ENCODE measurements around the gene CSMD2.
A peak's percentile ranks its signal among the peaks of the same experiment; 100 is the strongest.

CSMD2 gene

DNA sequence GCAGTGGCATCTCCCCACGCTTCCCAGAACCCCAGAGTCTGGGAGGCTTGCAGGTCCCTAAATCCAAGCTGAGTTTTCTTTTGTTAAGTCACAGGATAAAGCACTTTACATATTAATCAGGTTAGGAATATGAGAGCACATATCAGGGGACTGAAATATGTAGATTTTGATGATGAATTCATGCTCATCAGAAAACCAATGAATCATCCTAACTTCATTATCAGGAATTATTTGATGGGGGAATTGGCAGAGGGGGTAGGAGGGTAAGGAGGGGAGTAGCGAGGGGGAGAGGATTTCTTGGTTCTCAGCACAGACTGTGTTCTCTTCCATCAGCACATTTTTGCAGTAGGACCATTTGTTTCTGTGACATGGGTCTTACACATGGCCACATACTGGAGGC is 269.1 kb downstream of the CSMD2 start:
- DNase-seq = no peak

DNA sequence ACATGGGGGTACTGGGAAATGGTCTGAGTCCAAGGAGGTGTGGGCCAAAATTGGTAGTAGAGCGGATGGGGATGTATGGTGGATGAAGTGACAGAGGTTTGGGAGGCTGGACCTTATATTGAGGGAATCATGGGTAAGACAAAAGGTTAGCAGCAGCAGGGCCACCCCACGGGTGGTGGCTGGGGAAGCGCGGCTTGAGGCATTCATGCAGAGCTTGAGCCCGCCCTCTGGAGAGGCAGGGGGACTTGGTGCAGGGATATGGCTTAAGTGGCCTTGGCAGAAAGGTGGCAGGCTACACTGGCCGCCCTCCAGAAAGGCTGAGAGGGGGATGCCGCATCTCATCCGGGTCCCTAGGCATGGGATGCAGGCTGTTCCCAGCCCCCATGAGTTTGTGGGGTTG is 269.6 kb downstream of the CSMD2 start:
- no peak for DNase-seq

DNA sequence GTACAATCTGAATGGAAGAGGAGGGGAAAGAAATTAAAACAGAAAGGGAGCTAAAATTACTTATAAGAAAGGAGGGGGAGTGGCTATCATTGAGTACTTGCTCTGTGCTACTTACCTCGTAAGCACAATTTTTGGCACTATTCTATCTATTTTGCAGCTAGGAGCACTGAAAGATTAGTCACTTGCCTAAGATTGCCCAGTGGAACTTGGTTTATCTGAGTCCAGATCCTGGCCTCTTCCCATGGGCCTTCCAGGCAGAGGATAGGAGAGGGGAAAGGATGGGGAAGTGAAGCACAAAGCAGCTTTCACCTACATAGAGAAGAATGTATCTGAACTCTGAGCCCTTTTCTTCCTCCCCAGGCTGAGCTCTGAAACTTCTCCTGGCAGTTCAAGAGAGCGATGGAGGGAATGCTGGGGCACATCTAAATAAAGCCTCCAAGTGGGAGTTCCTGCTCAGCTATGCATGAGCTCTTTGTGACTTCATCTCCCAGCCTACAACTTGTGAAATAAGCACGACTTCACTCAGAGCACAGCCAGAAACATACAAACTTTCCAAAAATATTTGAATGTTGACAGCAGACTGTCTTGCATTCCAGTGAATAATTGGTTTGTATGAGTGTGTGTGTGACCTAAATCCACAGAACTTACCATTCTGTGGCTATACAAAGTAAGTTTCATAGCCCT is 271.7 kb downstream of the CSMD2 start:
- DNase-seq = peak; percentile 40

DNA sequence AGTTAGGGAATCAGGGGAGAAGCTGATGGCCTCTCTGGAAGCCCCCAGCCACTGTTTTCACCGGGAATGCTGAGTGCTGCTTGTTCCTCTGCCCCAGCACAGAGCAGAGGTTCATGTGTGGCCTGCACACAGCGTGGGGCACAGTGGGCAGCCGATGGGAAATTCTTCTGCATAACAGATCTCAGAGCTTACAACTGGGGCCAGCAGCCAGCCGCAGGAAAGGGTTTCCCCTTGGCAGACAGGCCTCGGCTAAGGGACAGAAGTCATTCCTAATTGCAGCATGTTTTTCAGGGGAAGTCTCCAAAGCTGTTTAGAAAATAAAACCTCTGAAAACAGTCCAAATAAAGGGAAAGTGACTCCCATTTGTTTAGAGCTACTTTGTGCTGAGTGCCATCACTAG is 278.5 kb downstream of the CSMD2 start:
- no peak for DNase-seq

DNA sequence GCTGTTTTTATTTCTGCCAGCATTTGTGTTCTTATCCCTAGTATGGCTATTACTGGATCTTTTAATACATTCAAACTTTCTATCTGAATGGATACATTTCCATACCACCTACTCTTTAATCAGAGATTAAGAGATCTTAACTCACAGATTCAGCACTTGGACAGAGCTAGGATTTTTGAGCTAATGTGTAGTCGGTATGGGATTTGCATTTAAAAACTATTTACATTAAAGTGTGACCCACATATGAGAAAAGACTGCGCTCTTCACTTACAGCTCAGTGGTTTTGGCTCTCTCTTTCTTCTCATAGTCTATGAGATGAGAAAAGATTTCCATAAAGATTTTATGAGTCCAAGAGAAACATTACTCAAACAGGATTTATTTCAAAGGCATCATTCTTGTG is 284.7 kb downstream of the CSMD2 start:
- no peak for DNase-seq

DNA sequence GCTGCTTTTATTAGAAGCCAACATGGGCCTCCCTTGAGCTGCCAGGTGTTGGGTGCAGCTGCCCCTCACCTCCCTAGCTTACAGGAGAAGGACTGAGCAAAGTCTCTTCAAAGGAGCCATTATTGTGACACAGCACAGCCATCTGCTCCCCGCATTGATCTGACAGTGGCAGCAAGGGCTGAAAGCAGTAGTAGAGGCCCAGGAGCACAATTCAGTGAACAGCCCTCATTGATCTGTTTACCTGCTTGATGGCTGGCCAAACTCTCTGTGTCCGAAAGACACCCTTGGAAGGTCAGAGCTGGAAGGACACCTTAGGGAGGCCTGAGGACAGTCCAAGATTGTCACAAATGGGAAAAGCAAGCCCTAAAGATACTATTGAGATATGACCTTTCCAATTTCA is 286.6 kb downstream of the CSMD2 start:
- DNase-seq = no peak

DNA sequence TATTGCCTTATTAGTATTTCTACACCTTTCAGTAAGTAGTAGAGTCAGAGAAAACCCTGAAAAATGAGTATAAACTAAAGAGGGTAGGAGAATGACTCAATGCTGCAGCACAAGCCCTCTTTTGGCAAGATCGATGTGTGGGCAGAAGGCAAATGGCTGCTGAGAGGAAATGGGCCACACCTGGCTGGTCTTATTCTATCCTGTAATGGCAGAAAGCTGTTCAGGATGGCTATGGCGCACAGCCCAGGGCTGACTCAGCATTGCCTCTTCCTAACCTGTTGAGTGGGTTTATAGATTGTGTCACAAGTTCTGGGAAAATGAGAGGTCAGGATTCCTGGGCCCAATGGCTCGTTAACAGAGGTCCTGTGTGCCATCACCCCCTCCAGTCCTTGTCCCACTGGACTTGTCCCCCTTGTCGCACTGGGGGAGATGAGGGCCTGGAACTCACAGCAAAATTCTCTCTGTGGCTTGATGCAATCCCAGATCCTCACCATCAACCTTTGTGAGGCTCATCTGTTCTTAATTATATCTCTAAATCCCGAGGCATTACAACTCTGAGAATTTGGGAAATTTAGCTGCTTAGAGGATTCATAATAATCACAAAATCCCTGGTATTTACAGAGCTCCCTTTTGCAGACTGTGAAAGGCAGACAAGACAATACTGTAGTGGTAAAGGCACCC is 287.9 kb downstream of the CSMD2 start:
- no peak for DNase-seq

DNA sequence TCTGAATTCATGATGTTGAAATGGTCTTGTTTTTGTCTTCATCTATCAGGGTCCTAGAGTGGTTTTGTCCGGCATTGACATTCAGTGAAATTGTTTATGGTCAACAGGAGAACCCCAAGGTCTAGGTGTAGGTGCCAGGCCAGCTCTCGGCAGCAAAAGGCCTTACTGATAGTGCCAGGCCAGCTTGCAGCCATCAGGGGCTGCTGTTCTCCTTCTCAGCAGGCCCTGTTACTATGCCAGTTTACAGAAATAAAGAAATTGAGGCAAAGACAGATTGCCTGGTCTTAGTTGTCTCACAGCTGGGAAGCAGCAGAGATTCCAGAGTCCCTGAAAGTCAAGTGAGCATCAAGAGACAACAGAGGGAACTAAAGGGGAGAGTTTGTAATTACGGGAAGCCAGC is 289.2 kb downstream of the CSMD2 start:
- DNase-seq = no peak

GRCh38 chr1:33874636-33875035 is 290.4 kb downstream of the CSMD2 start:
- DNase-seq = no peak

DNA sequence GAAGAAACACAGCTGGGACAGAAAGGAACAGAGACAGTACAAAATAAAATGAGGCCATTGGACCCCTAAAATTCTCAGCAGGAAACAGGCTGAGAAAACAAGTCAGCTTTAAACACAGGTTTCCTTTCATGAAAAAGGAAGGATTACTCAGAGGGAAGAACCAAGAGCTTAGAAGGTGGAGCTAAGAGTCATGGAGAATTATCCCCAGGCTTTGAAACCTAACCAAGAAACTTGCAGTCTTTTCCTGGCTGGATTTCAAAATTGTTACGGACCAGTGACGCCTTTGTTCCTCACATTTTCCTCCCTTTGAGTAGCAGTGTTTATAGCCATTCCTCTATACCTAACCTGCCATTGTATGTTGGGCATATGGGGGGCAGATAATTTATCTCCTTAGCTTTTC is 292.3 kb downstream of the CSMD2 start:
- DNase-seq = peak; percentile 4

DNA sequence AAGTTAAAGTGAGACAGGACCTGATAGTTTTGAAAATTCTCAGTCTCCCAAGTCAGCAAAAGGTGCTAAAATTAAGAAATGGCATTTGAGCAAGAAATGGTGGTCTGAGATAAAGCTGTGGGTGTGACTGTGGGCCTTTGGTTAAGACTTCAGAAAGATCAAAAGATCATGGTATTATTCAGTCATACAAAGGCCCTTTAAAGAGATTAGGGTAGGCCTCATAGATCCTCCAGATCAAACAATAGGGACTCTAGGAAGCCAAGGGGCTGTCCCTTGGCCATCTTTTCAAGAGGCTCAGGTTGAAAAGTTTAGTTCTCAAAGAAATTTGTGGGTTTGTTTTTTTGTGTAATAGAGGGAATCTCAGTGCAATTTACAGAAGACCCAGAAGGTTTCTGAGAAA is 292.8 kb downstream of the CSMD2 start:
- DNase-seq = no peak

GRCh38 chr1:33867684-33868083 is 297.3 kb downstream of the CSMD2 start:
- no peak for DNase-seq

- peak; percentile 38 for DNase-seq
Observed at GRCh38 chr1:33866281-33866680, 298.7 kb downstream of the CSMD2 start.

DNA sequence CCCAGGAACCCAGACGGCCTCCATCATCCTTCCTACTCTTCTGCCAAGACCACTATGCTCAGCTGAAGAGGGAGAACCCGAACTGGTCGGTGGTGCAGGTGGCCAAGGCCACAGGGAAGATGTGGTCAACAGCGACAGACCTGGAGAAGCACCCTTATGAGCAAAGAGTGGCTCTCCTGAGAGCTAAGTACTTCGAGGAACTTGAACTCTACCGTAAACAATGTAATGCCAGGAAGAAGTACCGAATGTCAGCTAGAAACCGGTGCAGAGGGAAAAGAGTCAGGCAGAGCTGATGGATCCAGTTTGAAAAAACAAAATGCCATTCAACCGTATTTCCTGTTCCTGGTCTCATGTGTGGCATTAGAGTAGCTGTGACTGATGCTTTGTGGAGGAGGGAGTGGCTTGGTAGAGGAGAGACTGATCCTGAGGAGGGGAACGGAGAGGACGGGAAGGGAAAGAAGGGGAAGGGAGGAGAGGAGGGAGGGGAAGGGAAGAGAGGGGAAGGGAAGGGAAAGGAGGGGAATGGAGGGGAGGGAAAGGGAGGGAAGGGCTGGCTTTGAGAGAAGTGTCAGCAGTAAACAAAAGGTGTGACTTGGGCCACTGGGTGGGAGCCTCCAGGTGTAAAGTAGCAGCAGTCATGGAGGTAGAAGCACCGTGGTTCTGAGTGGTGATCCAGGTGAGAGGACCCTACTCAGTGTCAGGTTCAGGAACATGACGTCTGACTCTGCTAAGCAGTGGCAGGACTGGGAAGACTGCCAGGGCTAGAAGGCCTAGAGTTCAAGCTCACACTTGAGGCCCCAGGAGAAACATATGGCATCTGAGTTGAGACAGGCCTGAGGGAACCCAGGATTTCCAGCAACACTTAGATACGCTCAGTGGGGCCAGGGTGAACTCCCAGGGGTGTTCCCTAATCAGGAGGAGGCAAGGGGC is 300.3 kb downstream of the CSMD2 start:
- DNase-seq = no peak

- no peak for DNase-seq
Observed at GRCh38 chr1:33863779-33864178, 301.3 kb downstream of the CSMD2 start, which contains the start of gene HMGB4. TSS of gene HMGB4 (plus strand) at chr1:33864079. CDS start at chr1:33864192, 113 bp downstream.

GRCh38 chr1:33860671-33861070 is 304.4 kb downstream of the CSMD2 start:
- no peak for DNase-seq

DNA sequence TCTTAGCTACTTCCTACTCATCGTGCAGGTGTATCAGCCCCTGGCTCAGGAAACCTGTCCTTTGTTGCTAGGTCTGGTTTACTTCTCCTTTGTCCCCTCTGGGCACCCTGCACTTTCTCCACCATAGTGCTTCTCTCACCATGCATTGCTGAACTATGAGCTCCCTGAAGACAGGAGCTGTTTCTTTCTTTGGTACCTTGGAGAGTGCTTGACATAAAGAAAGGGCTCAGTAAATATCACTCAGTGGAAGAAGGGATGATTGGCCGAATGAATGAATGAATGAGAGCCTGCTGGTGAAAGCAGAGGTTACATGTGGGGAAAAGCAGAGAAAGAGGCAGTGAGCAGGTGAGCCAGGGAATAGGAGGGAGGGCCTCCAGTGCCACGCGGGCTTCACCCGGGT is 310.9 kb downstream of the CSMD2 start:
- no peak for DNase-seq

- no peak for DNase-seq
Observed at GRCh38 chr1:33853431-33853830, 311.6 kb downstream of the CSMD2 start.

DNA sequence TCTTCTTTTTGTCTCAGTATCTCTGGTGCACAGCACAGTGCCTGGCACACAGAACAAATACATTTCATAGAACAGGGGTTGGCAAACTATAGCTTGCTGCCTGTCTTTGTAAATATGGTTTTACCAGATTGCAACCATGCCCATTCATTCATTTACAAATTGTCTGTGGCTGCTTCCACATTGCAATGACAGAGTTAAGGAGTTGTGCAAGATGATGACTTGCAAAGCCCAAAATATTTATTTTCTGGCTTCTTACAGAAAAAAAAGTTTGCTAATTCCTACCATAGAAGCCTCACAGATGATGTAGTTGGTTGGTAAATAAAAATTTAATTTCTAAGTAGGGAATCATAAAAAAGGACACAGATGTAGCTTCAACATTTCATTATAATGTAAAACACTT is 312.3 kb downstream of the CSMD2 start:
- no peak for DNase-seq

- no peak for DNase-seq
Observed at GRCh38 chr1:33850481-33850880, 314.5 kb downstream of the CSMD2 start.

GRCh38 chr1:33849211-33849610 is 315.8 kb downstream of the CSMD2 start:
- no peak for DNase-seq

DNA sequence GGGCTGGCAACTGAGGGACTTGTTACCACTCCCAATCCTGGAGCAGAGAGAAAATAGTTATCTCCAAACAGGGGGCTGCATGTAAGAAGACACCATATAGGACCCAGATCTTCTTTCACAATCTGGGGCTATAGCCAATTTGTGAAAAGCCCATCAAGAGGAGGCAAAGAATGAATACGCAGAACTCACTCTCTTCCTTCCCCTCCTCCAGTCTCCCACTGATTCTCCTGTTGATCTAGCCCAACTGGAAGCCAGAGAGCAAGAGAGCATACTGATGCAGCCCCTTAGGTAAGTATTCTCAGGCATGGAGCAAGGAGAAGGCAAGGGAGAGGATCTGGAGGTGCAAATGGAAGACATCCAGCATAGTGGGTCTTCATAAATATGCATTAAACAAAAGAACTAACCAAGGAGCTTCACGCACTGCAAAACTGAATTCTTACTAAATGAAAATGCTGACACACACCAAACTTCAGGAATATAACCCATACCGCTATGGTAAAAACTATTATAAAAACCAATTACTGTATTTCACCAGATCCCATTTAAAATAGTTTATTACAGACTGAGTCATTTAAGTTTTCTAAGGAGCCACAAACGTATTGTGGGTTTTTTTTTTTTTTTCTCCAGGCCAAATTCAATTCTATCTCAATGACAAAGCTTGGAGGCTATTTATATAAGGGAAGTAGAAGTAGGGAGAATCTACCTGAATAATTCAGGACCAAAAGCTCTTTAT is 316.7 kb downstream of the CSMD2 start:
- no peak for DNase-seq

GRCh38 chr1:33846861-33847260 is 318.2 kb downstream of the CSMD2 start:
- no peak for DNase-seq
